H1 (cell line): ENCODE results near the gene ATP13A3. TPM values are rescaled to one million over a fixed set of nuclear protein-coding genes. Genes with fewer than 3 reads are reported as not detected.

Experiments
- CTCF ChIA-PET: fragments of 300-600 bp; sonication (Branson Sonifier 250); formaldehyde crosslinking; loops from one replicate; lab custom pipeline; 2021; ENCODE audit not compliant: partially characterized antibody; lab: Charles Lee
- POLR2A ChIA-PET: fragments of 300-600 bp; sonication (Branson Sonifier 250); formaldehyde crosslinking; loops from one replicate; lab custom pipeline; 2021; ENCODE audit warnings: inconsistent platforms; ENCODE audit not compliant: partially characterized antibody; lab: Charles Lee
- DNase-seq, 2 experiments: peaks; one replicate each; pipeline versions ENCODE4 v3.0.0 to v3.0.0-alpha.2; 2010 to 2022; ENCODE audit warnings: low spot score in 2 of 2, low read depth in 1 of 2, mixed read lengths in 1 of 2
- FAIRE-seq: peaks from 2 replicates; lab custom pipeline; 2011; peaks lifted over from hg19 to GRCh38; lab: Jason Lieb, UNC
- H2AFZ ChIP-seq: 2 replicates; pipeline ENCODE4 v1.8.1; 2012; ENCODE audit warnings: low read length, inconsistent platforms
- H2AK5ac ChIP-seq: 2 replicates; pipeline ENCODE4 v1.6.1; 2013; ENCODE audit warnings: low read depth, low read length
- H2BK120ac ChIP-seq: replicated peaks from 2 replicates; pipeline ENCODE3; 2013; ENCODE audit warnings: low read depth, low read length, inconsistent platforms
- H2BK12ac ChIP-seq: 2 replicates; pipeline ENCODE4 v1.6.1; 2013; ENCODE audit warnings: low read depth, low read length
- H2BK15ac ChIP-seq: 2 replicates; pipeline ENCODE4 v1.6.1; 2013; ENCODE audit warnings: low read length
- H2BK20ac ChIP-seq: 2 replicates; pipeline ENCODE4 v1.6.1; 2013; ENCODE audit warnings: low read length
- H2BK5ac ChIP-seq: 2 replicates; pipeline ENCODE4 v1.6.1; 2013; ENCODE audit warnings: low read depth, low read length
- H3K14ac ChIP-seq: 2 replicates; pipeline ENCODE4 v1.6.1; 2013; ENCODE audit warnings: inconsistent platforms; ENCODE audit not compliant: insufficient read length
- H3K18ac ChIP-seq: 2 replicates; pipeline ENCODE4 v1.6.1; 2013; ENCODE audit warnings: low read length; ENCODE audit errors: extremely low read depth
- H3K23ac ChIP-seq: 2 replicates; pipeline ENCODE4 v1.6.1; 2013; ENCODE audit warnings: inconsistent platforms; ENCODE audit not compliant: insufficient read length
- H3K23me2 ChIP-seq: 2 replicates; pipeline ENCODE4 v1.6.1; 2013; ENCODE audit warnings: low read depth, low read length
- H3K27ac ChIP-seq: 2 replicates; pipeline ENCODE4 v1.6.1; 2011; ENCODE audit warnings: low read depth, low read length, inconsistent platforms
- H3K27me3 ChIP-seq, 4 experiments: replicated peaks in 1 of 4; 1 replicate in 1 of 4; 2 replicates in 3 of 4; pipeline versions ENCODE4 v1.6.1 to v1.8.1; 2011 to 2013; ENCODE audit warnings: low read length in 3 of 4, mild to moderate bottlenecking in 3 of 4, inconsistent platforms in 2 of 4, mixed read lengths in 2 of 4, moderate library complexity in 1 of 4; ENCODE audit not compliant: control insufficient read depth in 3 of 4, insufficient read depth in 3 of 4; ENCODE audit errors: extremely low read depth in 1 of 4
- H3K36me3 ChIP-seq, 4 experiments: 2 replicates each; pipeline versions ENCODE4 v1.6.1 to v1.8.1; 2011 to 2013; ENCODE audit warnings: mild to moderate bottlenecking in 4 of 4, low read length in 3 of 4, moderate library complexity in 2 of 4, control low read depth in 1 of 4, inconsistent platforms in 1 of 4; ENCODE audit not compliant: insufficient read depth in 4 of 4, control insufficient read depth in 2 of 4
- H3K4ac ChIP-seq: replicated peaks from 2 replicates; pipeline ENCODE3; 2013; ENCODE audit warnings: low read length, low read depth, mixed read lengths, inconsistent platforms; ENCODE audit not compliant: insufficient read length
- H3K4me1 ChIP-seq, 4 experiments: replicated peaks in 1 of 4; 1 replicate in 1 of 4; 2 replicates in 3 of 4; pipeline versions ENCODE4 v1.6.1 to v1.8.1; 2011 to 2013; ENCODE audit warnings: low read length in 3 of 4, inconsistent platforms in 2 of 4, mixed read lengths in 1 of 4; ENCODE audit not compliant: insufficient read depth in 4 of 4, control insufficient read depth in 3 of 4
- H3K4me2 ChIP-seq, 2 experiments: 2 replicates each; pipeline versions ENCODE4 v1.6.1 to v1.8.1; 2011 to 2013; ENCODE audit warnings: low read depth in 2 of 2, low read length in 2 of 2, control low read depth in 1 of 2, inconsistent platforms in 1 of 2, mild to moderate bottlenecking in 1 of 2; ENCODE audit not compliant: insufficient read depth in 1 of 2
- H3K4me3 ChIP-seq, 4 experiments: fragments of 200-600, 300-600 bp in 1 of 4; sonication (generic), shearing (Covaris generic), sonication (Bioruptor Twin) in 1 of 4; 2 replicates each; pipeline versions ENCODE4 v1.5.1 to v1.8.1; 2011 to 2016; ENCODE audit warnings: low read length in 4 of 4, low read depth in 3 of 4, control low read depth in 2 of 4, inconsistent platforms in 2 of 4, mild to moderate bottlenecking in 2 of 4, mixed read lengths in 1 of 4, moderate library complexity in 1 of 4; ENCODE audit not compliant: insufficient read depth in 2 of 4; ENCODE audit errors: extremely low read depth in 1 of 4
- H3K56ac ChIP-seq: replicated peaks from 2 replicates; pipeline ENCODE3; 2013; ENCODE audit warnings: low read depth, mild to moderate bottlenecking, mixed read lengths, low read length, inconsistent platforms; ENCODE audit not compliant: insufficient read length
- H3K79me1 ChIP-seq: 2 replicates; pipeline ENCODE4 v1.6.1; 2013; ENCODE audit warnings: low read depth, low read length, control low read depth
- H3K79me2 ChIP-seq, 2 experiments: 2 replicates each; pipeline versions ENCODE4 v1.6.1 to v1.8.1; 2012 to 2013; ENCODE audit warnings: low read length in 2 of 2, mild to moderate bottlenecking in 2 of 2, inconsistent platforms in 1 of 2; ENCODE audit not compliant: insufficient read depth in 2 of 2, control insufficient read depth in 1 of 2
- H3K9ac ChIP-seq, 4 experiments: replicated peaks in 1 of 4; 1 replicate in 1 of 4; 2 replicates in 3 of 4; pipeline versions ENCODE4 v1.6.1 to v1.8.1; 2011 to 2013; ENCODE audit warnings: low read depth in 3 of 4, low read length in 3 of 4, control low read depth in 2 of 4, mild to moderate bottlenecking in 2 of 4, moderate library complexity in 2 of 4, inconsistent platforms in 1 of 4; ENCODE audit errors: extremely low read depth in 1 of 4
- H3K9me3 ChIP-seq, 2 experiments: 2 replicates each; pipeline versions ENCODE4 v1.6.1 to v1.8.1; 2012 to 2013; ENCODE audit warnings: mild to moderate bottlenecking in 2 of 2, moderate library complexity in 2 of 2, control low read depth in 1 of 2, inconsistent platforms in 1 of 2, low read depth in 1 of 2, low read length in 1 of 2, mixed read lengths in 1 of 2; ENCODE audit not compliant: insufficient read depth in 2 of 2
- H4K20me1 ChIP-seq, 2 experiments: replicated peaks in 1 of 2; 2 replicates each; pipeline versions ENCODE3 to v1.8.1; 2011 to 2013; ENCODE audit warnings: inconsistent platforms in 2 of 2, low read length in 2 of 2, mild to moderate bottlenecking in 1 of 2; ENCODE audit not compliant: insufficient read depth in 2 of 2, control insufficient read depth in 1 of 2
- H4K5ac ChIP-seq: 2 replicates; pipeline ENCODE4 v1.6.1; 2013; ENCODE audit warnings: low read length, low read depth, mixed read lengths, inconsistent platforms; ENCODE audit not compliant: insufficient read length
- H4K8ac ChIP-seq: 2 replicates; pipeline ENCODE4 v1.8.0; 2013; ENCODE audit warnings: mild to moderate bottlenecking, moderate library complexity, low read length, inconsistent platforms; ENCODE audit not compliant: insufficient read depth; ENCODE audit errors: extremely low read depth
- H4K91ac ChIP-seq: replicated peaks from 2 replicates; pipeline ENCODE3; 2013; ENCODE audit warnings: low read length, mixed read lengths, inconsistent platforms; ENCODE audit not compliant: insufficient read length
- ATF2 ChIP-seq: IDR thresholded peaks from 2 replicates; pipeline ENCODE4 v1.6.1; 2012; ENCODE audit warnings: low read length, inconsistent platforms
- CEBPB ChIP-seq: IDR thresholded peaks from 2 replicates; pipeline ENCODE4 v1.6.1; 2012; ENCODE audit warnings: low read depth, low read length
- E2F6 ChIP-seq: IDR thresholded peaks from 2 replicates; pipeline ENCODE4 v1.6.1; 2012; ENCODE audit warnings: inconsistent platforms
- GABPA ChIP-seq: IDR thresholded peaks from 2 replicates; pipeline ENCODE4 v1.6.1; 2011; ENCODE audit warnings: mild to moderate bottlenecking, low read length, moderate library complexity, borderline replicate concordance; ENCODE audit not compliant: insufficient read depth
- GTF2F1 ChIP-seq: IDR thresholded peaks from 2 replicates; pipeline ENCODE4 v1.6.1; 2012; ENCODE audit warnings: low read depth, low read length, improper control_type of control experiment, borderline replicate concordance
- JUN ChIP-seq: IDR thresholded peaks from 2 replicates; pipeline ENCODE4 v1.6.1; 2011; ENCODE audit warnings: low read depth, mild to moderate bottlenecking, improper control_type of control experiment, low read length
- KDM5A ChIP-seq: fragments of 200-600 bp; IDR thresholded peaks from 2 replicates; pipeline ENCODE4 v1.7.1; 2012; ENCODE audit warnings: mild to moderate bottlenecking, low read length, inconsistent platforms, mixed read lengths
- YY1 ChIP-seq: IDR thresholded peaks from 2 replicates; pipeline ENCODE4 v1.6.1; 2011; ENCODE audit warnings: low read depth, mild to moderate bottlenecking, low read length
- WGBS, 2 experiments: shearing (Covaris generic) in 1 of 2; methylation state at CpG; one replicate each; pipeline versions ENCODE4 v1.1.6 to v1.1.7; 2013 to 2015; ENCODE audit warnings: low lambda C conversion rate in 2 of 2, mixed read lengths in 2 of 2, inconsistent platforms in 1 of 2, low coverage in 1 of 2, missing lambda C conversion rate in 1 of 2; ENCODE audit not compliant: insufficient replicate concordance in 2 of 2, insufficient coverage in 1 of 2, insufficient read length in 1 of 2; ENCODE audit errors: extremely low coverage in 1 of 2, missing lambda C conversion rate in 1 of 2; 5-methylcytosine and 5-hydroxymethylcytosine counted together
- polyA plus RNA-seq, 7 experiments: library from polyadenylated mRNA; depleted of rRNA in 3 of 7; stranded (reverse) in 5 of 7; unstranded in 2 of 7; fragments of >200 nt in 5 of 7; fragments of 200-250 nt in 2 of 7; gene quantifications; 1 replicate in 5 of 7; 2 replicates in 1 of 7; 4 replicates in 1 of 7; pipeline versions ENCODE4 v1.2.1 to v1.2.3, GENCODE V29; 2011 to 2013; ENCODE audit warnings: missing spikeins in 2 of 7, mixed read lengths in 2 of 7
- total RNA-seq: library from RNA; stranded (reverse); fragmentation: NEBNext Ultra II Directional; extraction: Animal tissue kit (Norgen Biotek cat#: 25700); gene quantifications from 2 replicates; pipeline ENCODE4 v1.2.1, GENCODE V29; 2021

ATP13A3 gene
- total and polyA plus RNA-seq, 2 of the 8 experiments (the other 6 are each of a cell fraction or from before 2014, with no cell fraction given) = 18.6 to 92.2 TPM

- Histone ChIP-seq H3K4ac (no peak overlapping the region), H2BK20ac (no peak overlapping the region; the same call in 1 of the 2 replicates), H2BK5ac (no peak overlapping the region), H3K79me1 (no peaks in the 10 kb centered on the region), H2BK12ac (0 out of 2 replicates have a peak overlapping the region, but pooled peaks have one; percentile 50), H4K5ac (no peak overlapping the region), H3K9ac (no peak overlapping the region), H3K4me1 (peaks cover 0 to 11% (median 5%) of the 10 kb centered on the region in 4 experiments; a peak in 5 of 7 replicates), H4K91ac (no peak overlapping the region), H3K4me3 (peak overlapping the region in 3 of 4 experiments; percentile 46 to 57 (median 51); a peak in 4 of 8 replicates), H3K27ac (no peak overlapping the region), H3K36me3 (no peaks in the 10 kb centered on the region), H3K79me2 (no peaks in the 10 kb centered on the region), H3K18ac (peak overlapping the region; percentile 83), H3K27me3 (peaks cover 16 to 35% (median 25%) of the 10 kb centered on the region in 4 experiments), H2AFZ (peak overlapping the region; percentile 66; the same call in 1 of the 2 replicates), H3K14ac (no peak overlapping the region), H4K20me1 (no peaks in the 10 kb centered on the region), H4K8ac (no peak overlapping the region), H2BK120ac (no peak overlapping the region), H2AK5ac (no peak overlapping the region), H3K4me2 (peak overlapping the region; percentile 64 to 80), H3K23me2 (peaks cover 3% of the 10 kb centered on the region), H2BK15ac (0 out of 2 replicates have a peak overlapping the region, but pooled peaks have one; percentile 61), H3K56ac (no peak overlapping the region), H3K23ac (no peak overlapping the region), H3K9me3 (peaks cover 1 to 4% of the 10 kb centered on the region in 2 experiments; a peak in 2 of 4 replicates)
- CTCF ChIA-PET = interaction anchor here (0.6 to 6.7 kb wide), 15 partner anchors 9 to 197 kb away, joined by 3 to 122 read pairs (median 4); partner anchors contain the start of gene LRRC15
- DNase-seq (peak in 1 of 2 experiments; percentile 65), FAIRE-seq (no peak)
- POLR2A ChIA-PET = interaction anchor here (0.6 to 3.0 kb wide), 5 partner anchors 13 to 183 kb away, joined by 3 to 15 read pairs (median 4); no protein-coding TSS in a partner anchor
- 41% methylated on average over 26 of the region's 26 CpGs; no CpG with 5 or more reads in 1 of the 2 experiments for WGBS, 2 experiments
- TF ChIP-seq GTF2F1 = no peak
- TF ChIP-seq CEBPB = no peak
- TF ChIP-seq YY1 = no peak
- TF ChIP-seq GABPA = no peak
- no peak for TF ChIP-seq KDM5A
- TF ChIP-seq ATF2 = no peak
- TF ChIP-seq E2F6 = 0 out of 2 replicates have a peak, but pooled peaks have one; percentile 36
- TF ChIP-seq JUN = no peak
Observed at GRCh38 chr3:194395778-194396538, 90.8 kb downstream of the ATP13A3 start.
